ENCODE measurements around the gene KIRREL3.

The KIRREL3 gene

DNA sequence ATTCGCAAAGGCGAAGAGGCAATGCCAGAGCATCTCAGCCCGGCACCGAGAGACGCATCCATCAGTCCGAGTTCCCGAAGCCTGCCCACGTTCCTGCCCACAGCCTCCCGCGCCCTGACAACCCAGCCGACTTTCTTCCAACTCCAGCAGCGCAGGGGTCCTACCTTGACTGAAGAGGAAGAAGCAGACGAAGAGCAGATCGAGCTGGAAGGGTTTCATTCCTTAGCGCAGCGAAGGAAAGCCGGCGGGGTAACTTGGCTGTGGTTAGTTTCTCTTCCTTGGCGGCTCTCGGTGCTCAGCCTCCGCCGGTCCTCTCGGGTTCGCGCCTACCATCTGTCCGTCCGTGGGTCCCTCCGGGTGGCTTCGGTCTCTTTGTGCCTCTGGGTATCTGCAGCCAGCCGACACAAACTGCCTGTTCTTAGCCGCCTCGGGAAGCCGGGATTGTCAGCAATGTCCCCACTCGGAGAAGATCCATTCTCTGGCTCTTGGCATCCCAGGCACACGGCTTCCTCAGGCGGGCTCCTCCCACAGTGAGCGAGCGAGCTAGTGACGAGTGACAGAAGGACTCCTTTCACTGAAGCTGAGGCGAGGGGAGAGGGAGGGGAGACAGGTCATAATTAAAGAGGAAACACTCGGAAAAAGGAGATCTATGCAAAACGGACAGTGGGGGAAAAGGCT lies at the start of gene KIRREL3:
Gene KIRREL3, minus strand, starts transcription at position 480 of the 678 bp plus-strand sequence.
- DNase-seq = no peak

DNA sequence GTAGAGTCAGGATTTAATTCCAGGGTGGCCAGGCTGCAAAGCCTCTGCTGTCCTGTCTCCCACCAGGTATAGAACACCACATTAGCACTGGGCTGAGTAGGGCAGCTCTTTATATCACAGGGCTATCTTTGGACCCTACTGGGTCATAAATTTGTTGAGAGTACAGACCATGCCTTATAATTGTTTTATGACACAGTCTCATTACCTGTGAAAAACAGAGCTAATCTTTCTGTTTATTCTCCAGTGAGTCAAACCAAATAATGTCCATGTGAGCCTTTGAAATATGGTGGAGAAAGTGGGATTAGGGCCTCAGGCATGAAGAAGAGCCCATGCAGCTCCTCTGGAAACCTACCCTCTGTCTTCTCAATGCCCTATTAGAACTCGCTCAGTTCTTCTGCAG lies 49.6 kb upstream of the KIRREL3 start:
- DNase-seq = no peak

DNA sequence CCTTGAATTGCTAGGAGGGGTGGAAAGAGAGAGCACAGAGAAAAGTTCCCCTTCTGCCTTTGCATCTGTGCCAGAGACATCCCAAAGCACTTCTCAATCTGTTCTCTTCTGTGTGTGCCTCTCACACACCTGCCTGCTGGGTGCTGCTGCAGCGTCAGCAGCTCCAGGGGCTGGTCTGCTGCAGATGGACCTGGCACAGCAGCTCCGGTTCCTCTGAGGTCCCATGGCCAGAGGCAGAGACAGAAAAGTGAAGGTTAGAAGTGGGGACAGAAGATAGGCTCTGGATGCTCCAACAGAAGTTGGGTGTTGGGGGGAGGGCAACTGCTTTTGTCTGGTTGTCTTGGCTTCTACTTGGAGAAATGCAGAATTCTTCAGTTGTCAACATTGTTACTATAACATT lies 48.9 kb upstream of the KIRREL3 start:
- no peak for DNase-seq

DNA sequence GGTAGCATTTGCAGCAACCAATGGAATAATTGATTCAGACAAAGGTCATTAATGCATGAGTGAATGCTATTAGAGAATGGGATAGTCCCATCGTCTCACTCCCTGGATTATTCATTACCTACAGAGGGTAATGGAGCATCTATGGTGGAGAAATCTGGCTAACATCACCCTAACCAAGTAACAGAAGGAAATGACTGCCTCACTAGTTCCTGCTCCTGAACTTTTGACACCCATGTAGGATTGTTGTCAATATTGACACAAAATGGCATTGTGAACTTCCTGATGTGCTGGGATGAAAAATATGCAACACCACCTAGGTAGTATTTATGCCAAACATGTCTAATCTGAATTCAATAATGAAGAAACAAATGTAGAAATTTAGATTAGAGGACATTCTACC lies 44.0 kb upstream of the KIRREL3 start:
- no peak for DNase-seq

DNA sequence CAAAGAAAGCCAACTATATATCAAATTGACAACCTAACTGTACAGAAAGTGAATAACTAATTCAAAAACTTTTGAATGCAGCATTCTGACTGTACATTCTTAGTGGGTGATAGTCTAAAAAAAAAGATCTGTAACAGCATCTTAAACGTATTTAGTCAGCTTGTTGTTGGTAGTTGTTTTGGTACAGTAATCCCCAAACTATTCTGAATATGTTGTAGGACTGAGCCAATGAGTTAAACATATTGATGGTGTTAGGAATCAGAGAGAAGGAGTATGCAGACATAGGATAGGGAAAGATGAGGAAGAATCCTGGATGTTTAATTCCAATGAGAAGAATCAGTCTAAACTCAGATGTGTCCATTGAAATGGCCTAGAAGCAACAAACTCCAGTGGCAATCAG lies 41.9 kb upstream of the KIRREL3 start:
- no peak for DNase-seq

DNA sequence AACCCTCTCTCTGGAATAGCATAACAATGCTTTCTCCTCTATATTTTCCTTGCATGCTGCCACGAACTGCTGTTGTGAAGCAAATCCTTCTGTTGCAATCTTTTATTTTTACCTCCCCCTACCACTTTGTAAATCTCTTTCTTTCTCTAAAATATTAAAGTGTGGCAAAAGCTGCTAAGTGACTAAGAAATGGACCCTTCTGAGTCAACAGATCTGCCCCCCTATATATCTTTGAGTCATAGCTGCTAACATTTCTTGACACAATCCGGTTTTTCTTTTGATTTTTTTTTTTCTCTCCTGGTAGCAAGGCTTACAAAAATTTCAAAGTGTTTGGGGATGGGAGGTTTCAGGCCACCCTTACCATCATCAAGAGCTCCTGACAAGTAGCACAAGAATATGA lies 39.0 kb upstream of the KIRREL3 start:
- DNase-seq = no peak

DNA sequence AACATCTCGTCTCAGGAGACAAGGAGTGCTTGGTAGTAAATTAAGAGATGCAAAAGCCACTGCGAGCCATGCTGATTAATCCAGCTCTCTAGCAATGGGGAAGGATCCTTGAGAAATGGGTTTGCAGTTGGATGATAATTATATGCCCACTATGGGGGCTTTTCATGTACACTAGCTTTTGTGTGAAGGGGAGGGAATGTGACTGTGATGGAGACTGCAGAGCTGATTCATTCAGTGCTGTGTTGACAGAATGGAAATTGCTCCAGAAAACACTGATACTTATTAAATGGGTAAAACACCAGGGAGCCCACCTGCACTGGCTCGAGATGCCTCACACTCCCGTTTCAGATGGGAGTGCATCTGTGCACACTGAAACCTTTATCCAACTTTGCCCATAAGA lies 37.0 kb upstream of the KIRREL3 start:
- peak; percentile 30 to 57 for DNase-seq

DNA sequence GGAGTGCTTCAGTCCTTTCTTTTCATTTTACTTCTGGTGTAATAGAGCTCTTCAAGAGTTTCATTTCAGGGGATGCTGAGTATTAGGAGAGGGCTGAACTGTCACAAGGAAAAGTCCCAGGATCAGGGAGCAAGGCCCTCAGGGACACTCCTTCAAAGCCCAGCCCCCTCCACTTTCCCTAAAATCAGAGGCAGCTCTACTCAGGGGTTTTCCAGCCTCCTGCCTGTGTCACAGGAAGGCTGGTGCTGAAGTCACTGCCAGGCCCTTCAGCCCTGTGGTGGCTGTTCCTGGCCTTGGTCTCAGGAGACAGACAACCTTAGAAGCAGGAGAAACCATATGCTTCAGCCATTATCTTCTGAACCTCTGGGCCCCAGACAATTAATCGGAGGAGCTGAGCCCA lies 36.4 kb upstream of the KIRREL3 start:
- no peak for DNase-seq

DNA sequence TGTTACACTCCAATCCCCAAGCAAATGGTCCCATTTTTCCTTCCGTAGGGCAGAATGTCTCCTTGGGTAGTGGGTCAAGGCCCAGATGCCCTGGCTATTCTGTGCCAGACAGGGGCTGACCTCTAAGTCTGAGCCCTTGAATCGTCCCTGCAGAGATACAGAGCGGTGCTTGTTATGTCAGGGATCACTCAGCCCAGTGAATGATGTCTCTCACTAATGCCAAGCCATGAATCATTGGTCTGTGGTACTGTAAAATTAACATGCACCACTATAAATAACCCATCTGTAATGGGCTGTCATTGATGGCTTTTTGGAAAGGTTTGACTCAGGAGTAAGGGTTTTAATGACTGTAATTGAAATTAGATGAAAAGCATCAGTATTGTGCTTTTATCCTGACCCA lies 35.3 kb upstream of the KIRREL3 start:
- no peak for DNase-seq

DNA sequence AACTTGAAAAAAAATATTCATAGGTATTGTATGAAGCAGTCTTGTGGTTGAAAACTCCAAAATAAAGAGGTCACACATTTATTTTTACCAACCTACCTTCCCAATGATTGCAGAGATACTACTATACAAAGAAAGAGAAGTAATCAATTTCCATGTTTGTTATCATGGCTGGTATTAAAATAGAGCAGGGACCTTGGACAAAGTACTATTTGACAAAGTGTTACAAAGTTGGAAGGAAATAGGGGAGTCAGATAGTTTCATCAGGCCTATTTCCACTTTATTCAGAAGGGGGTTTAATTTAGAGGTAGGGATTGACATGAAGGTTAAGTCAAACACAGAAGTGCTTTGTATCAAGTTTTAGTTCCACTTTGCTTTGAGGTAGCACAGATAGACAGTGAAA lies 34.4 kb upstream of the KIRREL3 start:
- no peak for DNase-seq

DNA sequence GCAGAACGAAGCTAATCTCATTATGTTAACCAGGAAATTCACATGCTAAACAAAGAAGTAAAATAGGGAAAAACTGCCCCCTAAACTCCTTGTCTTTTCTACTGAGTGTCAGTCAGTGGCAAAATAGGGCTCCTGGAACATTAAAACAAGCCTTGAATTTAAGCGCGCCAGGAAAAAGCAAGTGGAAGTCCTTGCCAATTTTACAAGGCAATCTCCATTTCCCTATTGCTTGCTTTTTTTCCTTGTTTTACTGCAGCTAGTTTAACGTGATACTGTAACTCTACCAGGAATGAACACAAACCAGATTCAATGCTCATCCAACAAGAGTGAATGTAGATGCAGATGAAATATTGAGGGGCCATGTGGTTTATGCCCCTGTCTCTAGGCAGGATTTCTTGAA lies 28.1 kb upstream of the KIRREL3 start:
- DNase-seq = no peak

DNA sequence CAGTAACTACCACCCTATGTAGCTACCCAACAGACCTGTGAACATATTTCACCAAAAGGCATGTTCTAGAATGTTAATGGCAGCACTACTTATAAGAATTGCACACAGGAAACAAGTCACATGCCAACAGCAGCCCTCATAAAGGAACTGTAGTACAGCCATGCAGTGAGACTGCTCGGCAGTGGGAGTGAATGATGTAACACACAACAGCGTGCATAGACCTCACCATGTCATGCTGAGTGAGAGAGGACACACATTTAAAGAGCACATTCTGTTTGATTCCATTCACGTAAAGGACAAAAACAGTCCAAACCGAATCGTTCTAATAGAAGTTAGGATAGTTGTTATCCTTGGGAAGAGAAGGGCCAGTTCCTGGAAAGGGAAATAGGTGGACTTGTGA lies 27.2 kb upstream of the KIRREL3 start:
- peak in 1 of 2 experiments; percentile 39 for DNase-seq

DNA sequence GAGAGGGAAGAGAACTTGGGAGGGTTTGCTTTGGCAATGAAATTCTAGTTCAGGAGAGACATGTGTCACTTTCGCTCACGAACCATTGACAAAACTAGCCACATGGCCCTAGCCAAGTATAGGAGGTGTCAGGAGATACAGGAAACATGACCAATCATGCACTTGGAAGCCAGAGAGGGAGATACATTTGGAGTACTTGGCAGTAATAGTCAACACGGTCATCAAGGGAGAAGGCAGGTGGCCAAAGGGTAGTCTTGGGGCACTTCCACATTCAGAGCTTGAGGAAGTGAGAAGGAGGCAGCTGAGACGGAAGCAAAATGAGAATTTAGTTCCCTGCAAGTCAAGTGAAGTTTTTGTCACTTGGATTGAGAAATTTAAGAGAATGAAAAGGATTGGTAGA lies 26.4 kb upstream of the KIRREL3 start:
- DNase-seq = no peak

DNA sequence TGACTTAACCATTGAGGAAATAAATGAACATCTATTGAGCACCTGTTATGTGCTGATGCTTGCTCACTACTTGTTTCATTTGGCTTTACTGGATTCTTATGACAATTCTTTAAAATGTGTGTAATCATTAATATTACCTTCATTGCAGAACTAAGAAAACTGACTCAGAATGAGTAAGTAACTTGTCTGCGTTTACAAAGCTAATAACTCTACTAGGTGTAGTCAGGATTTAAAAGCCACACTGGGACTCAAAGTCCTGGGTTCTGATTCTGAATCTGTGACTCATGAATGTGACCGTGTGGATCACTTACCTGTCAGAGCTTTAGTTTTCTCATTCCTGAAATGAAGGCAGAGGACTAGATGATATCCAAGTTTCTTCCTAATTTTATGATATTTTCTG lies 23.4 kb upstream of the KIRREL3 start:
- DNase-seq = no peak

DNA sequence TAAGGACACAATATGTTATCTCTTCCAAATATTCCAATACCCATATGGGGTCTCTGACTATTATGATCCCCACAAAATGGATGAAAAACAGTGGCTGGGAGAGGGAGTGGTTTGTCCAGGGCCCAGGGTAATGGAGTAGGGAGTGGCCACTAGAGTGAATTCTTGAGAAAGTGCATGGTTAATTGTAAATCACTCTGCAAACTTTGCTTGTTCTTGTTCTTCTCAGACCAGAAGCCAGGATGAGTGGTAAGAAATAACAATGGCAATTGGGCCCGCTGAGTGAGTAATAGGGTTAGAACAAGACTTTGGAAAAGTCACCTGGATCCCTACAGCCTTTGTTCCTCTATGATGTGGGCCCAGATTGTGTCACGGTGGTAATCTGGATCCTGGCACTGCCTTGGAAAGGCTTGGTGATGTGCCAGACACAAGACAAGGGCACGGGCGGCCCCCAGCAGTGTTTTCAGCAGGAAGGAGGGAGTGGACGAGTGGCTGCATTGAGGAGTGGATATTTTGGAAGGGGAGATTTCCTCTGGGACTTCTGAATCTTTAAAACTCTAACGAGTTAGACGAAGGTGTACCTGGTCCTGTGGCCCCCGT lies 18.2 kb upstream of the KIRREL3 start:
- no peak for DNase-seq

DNA sequence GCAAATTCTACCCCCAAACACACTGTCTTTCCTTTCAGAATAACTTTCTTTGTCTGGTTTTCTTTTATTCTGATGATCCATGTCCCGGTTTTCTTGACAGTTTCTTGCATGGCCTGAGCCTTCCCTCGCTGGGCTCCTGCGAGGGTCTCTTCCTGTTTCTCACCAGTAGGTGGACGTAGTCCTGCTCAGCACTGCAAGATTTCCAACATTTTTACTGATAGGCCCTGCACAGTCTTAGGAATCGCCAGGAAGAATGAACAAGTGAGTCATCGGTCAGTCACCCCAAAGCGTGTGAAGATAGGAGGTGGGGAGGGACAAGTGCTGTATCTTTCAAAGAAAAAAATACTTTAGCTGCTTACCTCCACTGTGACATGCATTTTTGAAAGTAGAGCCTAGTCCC lies 16.9 kb upstream of the KIRREL3 start:
- no peak for DNase-seq

DNA sequence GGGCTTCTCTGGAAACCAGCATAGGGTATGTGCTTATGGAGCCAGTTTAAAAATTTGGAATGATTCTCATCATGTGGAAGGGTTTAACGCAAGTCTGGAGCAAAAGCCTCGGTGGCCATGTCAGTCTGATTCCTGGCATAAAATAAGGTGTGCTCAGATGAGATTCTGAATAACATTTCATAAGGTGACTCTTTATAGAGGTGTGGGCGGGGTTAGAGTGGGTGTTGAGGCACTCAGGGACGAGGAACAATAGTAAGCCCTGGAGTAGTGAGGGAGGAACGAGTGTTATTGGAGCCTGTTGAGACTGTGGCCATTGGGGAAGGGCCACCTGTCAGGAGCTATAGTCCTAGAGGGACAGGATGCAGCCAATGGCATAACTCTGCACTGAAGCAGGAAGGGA lies 13.0 kb upstream of the KIRREL3 start:
- DNase-seq = no peak

DNA sequence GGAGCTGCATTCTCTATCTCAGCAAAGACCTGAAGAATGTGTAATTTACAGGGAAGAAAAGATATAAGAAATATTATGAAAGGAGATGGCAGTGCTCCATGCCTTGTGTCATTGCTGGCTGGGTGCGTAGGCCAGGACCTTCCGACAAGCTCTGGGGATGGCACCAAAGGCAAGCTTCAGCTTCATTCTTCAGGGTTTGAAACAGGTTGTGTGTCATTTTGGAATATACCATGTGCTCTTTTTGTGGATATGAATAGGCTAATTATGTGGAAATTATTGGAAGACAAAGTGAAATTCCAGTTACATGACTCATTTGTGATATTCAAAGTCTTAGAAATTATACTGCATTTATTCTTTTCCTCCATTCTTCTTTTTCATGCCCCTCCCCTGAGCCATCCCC lies 5.7 kb upstream of the KIRREL3 start:
- DNase-seq = no peak

DNA sequence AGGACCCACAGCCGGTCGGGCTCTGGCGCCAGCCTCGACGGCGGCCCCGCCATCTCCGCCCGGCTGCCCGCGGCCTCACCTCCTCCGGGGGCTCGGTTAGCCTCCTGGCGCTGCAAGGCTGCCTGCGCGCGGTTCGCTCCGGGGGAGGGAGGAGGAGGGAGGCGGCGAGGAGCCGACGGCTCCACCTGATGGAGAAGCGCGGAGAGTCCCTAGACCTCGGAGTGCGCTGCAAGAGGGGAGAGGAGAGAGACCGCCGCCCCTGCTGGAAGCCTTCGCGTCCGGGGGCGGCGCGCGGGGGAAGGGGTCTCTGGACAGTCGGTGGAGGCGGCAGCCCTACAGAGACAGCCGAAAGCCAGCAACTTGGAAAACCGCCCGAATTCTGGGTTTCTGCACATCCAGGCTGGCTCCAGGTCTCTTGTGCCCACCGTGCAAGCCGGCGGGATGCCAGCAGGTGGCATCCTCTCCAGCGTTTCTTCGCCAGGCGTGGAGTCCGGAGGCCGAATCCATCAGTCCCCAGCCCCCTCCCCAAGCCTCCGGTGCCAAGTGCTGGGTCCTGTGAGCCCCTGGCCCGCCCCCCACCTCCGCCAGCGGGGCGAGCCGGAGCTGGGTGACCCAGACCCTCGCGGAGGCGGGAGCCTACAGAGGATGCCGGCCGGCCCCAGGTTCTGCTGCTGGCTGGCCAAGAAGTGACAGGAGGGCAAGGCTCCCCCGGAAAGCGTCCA lies 2.9 kb upstream of the KIRREL3 start:
- peak; percentile 47 to 68 for DNase-seq

DNA sequence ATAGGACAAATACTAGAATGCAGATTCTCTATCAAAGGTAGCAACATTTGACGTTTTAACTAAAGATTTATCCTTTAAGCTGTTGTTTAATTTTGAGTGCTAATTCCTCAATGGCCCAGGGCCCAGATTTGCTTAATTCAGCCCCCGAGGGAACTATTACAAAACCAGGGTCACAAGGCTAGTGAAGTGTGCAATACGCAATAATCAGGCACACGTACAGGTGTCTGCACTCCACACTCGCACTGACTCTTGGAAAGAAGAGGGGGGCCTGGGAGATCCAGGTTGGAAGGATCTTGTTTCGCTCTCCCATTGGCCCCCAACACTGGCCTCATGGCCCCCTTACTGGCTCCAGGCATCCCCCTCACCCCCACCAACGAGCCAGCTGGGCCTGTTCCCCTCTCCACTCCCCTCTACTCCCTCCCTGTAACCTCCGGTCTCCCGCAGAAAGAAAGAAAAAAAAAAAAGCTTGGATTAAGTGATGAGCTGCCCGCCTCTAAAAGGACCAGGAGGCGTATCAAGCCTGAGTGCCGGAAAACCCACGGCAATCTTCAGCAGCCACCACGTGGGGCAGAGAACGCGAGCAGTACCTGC lies 2.2 kb upstream of the KIRREL3 start:
- DNase-seq = peak in 1 of 2 experiments; percentile 38

DNA sequence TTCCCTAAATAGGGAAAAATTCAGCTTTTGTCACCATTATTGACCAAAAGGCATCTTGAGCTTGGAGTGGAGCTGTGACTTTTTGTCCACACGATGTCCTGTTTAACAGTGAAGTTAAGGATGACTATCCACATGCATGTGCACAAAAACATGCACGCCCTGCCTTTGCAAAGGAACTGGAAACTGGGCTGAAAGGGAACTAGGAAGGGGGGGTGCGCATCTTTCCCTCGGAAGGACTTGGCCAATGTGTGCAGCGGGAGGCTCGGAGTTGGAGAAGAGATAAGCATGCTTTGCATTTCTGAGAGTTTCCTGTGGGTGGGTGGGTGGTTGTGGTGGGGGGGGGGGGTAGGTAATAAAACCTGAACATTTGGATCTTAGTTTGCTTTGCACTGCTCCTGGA lies 411 bp upstream of the KIRREL3 start:
- DNase-seq = no peak

DNA sequence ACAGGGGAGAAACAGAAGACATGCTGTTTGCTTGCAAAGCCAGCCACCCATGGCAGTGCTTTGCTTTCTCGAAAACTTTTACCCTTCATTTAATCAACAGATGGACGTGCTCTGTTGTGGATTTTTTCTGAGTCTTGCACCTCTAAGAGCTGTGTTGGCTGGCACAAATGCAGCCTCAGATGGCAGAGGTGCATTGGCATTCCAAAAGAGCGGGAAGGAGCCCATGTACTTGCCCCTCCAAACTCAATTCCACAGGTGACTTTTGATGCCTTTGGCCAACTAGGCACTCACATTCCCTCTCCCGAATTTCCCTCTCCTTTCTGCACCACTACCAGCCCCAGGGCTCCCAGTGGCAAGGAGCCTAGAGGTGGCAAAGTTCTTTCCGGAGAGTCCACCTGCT lies 1.2 kb downstream of the KIRREL3 start:
- DNase-seq = no peak

DNA sequence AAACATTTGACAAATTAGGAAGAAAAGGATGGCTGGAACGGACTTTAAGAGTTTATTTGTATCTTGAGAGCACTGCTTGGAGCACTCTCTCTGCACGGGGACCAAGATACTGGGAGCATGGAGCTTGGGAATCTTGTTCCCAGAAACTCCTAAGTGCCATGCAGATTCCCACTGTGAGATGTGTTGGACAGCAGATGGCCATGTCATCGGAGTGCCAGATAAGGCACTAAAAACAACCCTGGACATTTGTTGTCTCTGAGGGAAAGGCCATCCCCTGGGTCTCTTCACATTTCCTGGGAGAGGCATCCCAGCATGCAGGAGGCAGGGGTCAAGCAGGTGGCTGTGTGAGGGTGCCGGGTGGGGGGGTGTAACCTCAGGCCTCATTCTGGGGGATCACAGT lies 2.9 kb downstream of the KIRREL3 start:
- no peak for DNase-seq

DNA sequence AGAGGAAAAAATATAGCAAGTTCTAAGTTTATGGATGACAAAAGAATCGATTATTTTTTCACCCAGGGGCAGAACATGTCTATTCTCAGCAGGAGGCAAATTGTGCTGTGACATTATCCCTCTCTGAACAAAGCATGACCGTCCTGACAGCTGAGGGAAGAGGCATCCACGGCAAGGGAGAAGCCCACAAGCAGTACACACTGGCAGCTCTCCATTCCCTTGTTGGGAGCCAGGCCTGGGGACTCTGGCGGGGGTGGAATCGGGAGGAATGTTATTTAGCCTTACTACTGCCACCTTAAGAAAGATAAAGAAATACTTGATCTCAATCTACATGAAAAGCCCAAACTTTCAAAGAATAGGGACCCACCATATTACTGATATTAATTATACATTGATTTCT lies 3.4 kb downstream of the KIRREL3 start:
- no peak for DNase-seq

Measured in NCI-H2081 (cell line).